ENCODE data around the gene GSC2. TPM values are rescaled to one million over a fixed set of nuclear protein-coding genes. Genes with fewer than 3 reads are reported as not detected.

The GSC2 gene
- total and polyA plus RNA-seq, 12 donors = not detected

DNA sequence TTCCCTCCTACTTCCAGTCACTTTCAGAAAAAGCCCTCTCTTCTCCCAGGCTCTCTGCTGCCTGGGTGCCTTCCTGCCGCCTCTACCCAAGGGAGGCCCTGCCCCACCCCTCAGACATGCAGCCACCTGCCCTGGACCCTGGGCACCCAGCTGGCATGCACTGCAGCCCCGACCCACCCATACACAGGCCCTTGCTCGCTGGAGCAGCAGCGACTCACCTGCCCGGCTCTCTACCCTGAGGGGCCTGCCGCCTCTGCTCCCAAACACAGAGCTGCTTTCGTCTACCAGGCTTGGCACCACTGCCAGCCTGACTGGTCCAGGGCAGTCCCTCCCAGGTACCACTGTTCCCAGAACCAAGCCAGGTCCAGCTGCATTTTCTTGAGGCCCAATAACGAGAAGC is 20.2 kb downstream of the GSC2 start:
- no peak for TF ChIP-seq POLR2A (IDR thresholded peaks at IDR 0.05)
- TF ChIP-seq, protein P1, sequence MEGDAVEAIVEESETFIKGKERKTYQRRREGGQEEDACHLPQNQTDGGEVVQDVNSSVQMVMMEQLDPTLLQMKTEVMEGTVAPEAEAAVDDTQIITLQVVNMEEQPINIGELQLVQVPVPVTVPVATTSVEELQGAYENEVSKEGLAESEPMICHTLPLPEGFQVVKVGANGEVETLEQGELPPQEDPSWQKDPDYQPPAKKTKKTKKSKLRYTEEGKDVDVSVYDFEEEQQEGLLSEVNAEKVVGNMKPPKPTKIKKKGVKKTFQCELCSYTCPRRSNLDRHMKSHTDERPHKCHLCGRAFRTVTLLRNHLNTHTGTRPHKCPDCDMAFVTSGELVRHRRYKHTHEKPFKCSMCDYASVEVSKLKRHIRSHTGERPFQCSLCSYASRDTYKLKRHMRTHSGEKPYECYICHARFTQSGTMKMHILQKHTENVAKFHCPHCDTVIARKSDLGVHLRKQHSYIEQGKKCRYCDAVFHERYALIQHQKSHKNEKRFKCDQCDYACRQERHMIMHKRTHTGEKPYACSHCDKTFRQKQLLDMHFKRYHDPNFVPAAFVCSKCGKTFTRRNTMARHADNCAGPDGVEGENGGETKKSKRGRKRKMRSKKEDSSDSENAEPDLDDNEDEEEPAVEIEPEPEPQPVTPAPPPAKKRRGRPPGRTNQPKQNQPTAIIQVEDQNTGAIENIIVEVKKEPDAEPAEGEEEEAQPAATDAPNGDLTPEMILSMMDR (IDR thresholded peaks at IDR 0.05) = no peak
- Histone ChIP-seq H3K4me3 (no peak overlapping the region), H3K9me3 (replicated peaks in 1 of 3) (no peaks in the 10 kb centered on the region), H3K27ac (no peak overlapping the region), H3K4me1 (replicated peaks in 1 of 2) (no peaks in the 10 kb centered on the region), H3K27me3 (no peaks in the 10 kb centered on the region), H3K36me3 (replicated peaks in 1 of 2) (peaks cover 0 to 20% of the 10 kb centered on the region in 2 donors)
- DNase-seq = no peak
- 78 to 87% (median 84%) methylated on average over 4 to 8 of the region's 8 CpGs for WGBS, 4 donors
- intact Hi-C loops (cut with DNase I) = no loop called here

DNA sequence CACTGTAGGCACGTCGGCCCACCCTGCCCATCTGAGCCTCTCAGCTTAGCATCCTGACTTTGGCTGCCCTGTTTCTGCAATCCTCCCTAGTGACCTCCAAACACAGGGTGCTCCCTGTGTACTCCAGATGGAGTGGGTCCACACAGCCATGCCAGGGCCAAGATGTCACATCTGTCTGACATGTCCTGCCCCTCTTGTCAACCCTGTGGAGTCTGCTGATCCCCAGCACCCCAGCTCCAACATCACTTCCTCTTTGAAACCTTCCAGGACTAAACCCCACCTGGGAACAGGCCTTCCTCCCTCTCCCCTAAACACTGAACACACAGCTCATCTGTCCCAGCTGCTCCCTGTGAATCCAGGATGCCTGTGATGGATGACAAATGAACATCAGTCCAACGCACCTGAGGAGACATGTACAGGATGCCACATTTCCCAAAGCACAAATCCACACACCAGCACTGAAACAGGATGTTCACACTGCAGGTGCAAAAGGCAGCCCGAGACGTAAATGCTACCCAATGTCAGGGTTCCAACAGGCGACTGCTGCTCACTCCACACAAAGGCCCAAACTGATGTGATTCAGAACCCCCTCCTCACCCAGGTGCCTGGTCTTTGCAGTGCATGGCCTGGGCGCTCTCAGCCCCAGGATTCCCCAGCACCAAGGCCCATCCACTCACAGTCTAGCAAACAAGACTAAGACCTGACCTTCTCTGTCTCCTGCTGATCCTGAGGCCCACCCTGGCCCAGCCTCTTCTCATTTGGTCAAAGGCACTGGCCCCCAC is 21.0 kb downstream of the GSC2 start:
- no peaks in the 10 kb centered on the region for H3K4me1 ChIP-seq (replicated peaks in 1 of 2)
- no peak overlapping the region for H3K4me3 ChIP-seq
- H3K9me3 ChIP-seq (replicated peaks in 1 of 3) = no peaks in the 10 kb centered on the region
- WGBS, 4 donors = 84 to 87% (median 85%) methylated on average over 6 to 7 of the region's 7 CpGs
- intact Hi-C loops (cut with DNase I) = no loop called here
- no peak for DNase-seq
- H3K27ac ChIP-seq = no peak overlapping the region
- H3K36me3 ChIP-seq (replicated peaks in 1 of 2) = peaks cover 0 to 12% of the 10 kb centered on the region in 2 donors
- no peak for TF ChIP-seq POLR2A (IDR thresholded peaks at IDR 0.05)
- TF ChIP-seq, protein P1 (IDR thresholded peaks at IDR 0.05) = no peak
- H3K27me3 ChIP-seq = no peaks in the 10 kb centered on the region

DNA sequence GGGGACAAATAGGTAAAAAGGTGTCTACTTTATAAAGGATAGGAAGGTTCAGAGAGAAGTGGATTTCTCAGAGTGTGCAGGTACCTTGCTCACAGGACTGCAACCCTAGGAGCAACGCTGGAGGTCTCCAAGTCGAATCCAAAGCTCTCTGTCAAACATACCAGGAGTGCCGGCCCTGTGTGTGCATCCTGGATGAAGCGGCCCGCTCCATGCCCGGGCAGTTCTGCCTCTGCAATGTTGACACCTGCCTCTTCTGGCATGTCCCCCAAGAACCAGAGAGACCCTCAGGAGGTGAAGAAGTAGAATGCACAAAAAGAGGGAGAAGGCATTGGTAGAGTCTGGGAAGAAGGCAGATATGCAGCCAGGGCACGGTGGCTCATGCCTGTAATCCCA is 22.1 kb downstream of the GSC2 start:
- Histone ChIP-seq H3K27ac (no peak overlapping the region), H3K4me3 (no peak overlapping the region), H3K36me3 (replicated peaks in 1 of 2) (peaks cover 0 to under 1% of the 10 kb centered on the region in 2 donors), H3K4me1 (replicated peaks in 1 of 2) (peaks cover 0 to under 1% of the 10 kb centered on the region in 2 donors), H3K27me3 (no peaks in the 10 kb centered on the region), H3K9me3 (replicated peaks in 1 of 3) (no peaks in the 10 kb centered on the region)
- no peak for DNase-seq
- no peak for TF ChIP-seq POLR2A (IDR thresholded peaks at IDR 0.05)
- TF ChIP-seq, protein P1 (IDR thresholded peaks at IDR 0.05) = no peak
- WGBS, 4 donors = 79 to 97% (median 91%) methylated on average over 3 to 7 of the region's 7 CpGs
- intact Hi-C loops (cut with DNase I) = no loop called here

DNA sequence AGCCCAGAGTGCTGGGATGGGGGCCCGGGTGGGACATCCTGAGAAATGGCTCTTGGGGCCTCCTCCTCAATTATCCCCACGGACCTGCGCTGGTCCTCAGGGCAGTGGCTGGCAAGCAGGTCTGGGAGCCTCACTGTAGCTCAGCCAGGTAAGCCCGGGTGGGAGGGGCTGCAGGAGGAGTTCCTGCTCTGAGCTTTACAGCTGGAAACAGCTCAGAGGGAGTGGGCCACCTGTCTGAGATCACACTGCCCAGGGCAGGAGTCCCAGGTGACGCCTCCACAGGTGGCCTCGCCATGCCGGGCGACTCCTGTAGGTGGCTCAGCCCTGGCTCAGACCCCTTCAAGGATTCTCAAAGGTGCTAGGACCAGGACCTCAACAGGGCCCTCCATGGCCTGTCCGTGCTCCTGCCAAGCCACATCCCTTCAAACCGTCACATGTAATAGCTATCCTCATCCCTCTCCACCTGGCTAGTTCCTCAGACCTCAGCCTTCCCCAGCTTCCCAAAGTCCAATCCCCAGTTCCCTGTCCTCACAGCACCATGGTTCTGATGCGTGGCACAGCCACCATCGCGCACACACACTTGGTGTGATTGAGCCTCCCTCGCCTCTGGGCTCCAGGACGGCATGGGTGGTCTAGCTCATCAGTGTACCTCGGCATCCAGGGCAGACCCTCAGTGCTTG is 22.6 kb downstream of the GSC2 start:
- no peak overlapping the region for H3K27ac ChIP-seq
- peaks cover 0 to 5% of the 10 kb centered on the region in 2 donors for H3K4me1 ChIP-seq (replicated peaks in 1 of 2)
- intact Hi-C loops (cut with DNase I) = no loop called here
- no peaks in the 10 kb centered on the region for H3K36me3 ChIP-seq (replicated peaks in 1 of 2)
- WGBS, 4 donors = 86 to 93% (median 89%) methylated on average over 12 to 16 of the region's 16 CpGs
- no peak overlapping the region for H3K4me3 ChIP-seq
- no peak for DNase-seq
- no peaks in the 10 kb centered on the region for H3K9me3 ChIP-seq (replicated peaks in 1 of 3)
- H3K27me3 ChIP-seq = no peaks in the 10 kb centered on the region
- TF ChIP-seq, protein P1 (IDR thresholded peaks at IDR 0.05) = no peak
- no peak for TF ChIP-seq POLR2A (IDR thresholded peaks at IDR 0.05)

All from adrenal gland (tissue), 12 donors.